Measurements from ENCODE around the gene RELN. TPM values are rescaled to one million over a fixed set of nuclear protein-coding genes. Genes with fewer than 3 reads are reported as not detected.

The RELN gene
- polyA plus RNA-seq, 2 donors = 0.10 to 0.65 TPM

DNA sequence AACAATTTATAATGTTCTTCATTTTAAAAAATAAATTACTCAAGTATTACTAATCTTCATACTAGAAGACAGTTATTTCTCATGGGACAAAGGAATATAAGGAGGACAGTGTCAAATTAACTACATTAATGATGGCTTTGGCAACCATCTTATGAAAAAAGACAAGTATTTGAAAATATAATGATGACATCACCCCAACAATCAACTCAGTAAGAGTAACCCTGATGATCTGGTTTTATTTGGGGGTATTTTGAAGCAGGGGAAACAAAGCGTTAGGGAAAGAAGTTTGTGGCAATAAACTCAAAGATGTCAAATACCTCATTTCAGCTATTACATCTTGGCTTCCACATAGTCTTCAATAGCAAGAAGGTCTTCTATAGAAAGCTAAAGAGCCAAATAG is 29.0 kb upstream of the RELN start:
- no peak overlapping the region for H3K27ac ChIP-seq (ENCODE audit: low read depth in 2 of 2, low read length in 1 of 2)
- H3K9me3 ChIP-seq (ENCODE audit: control insufficient read depth in 2 of 2, insufficient read depth in 1 of 2, low read depth in 1 of 2, low read length in 1 of 2) = peaks cover 2 to 3% of the 10 kb centered on the region in 2 donors
- H3K36me3 ChIP-seq (ENCODE audit: control insufficient read depth in 2 of 2, insufficient read depth in 2 of 2, low read length in 1 of 2) = no peaks in the 10 kb centered on the region
- no peaks in the 10 kb centered on the region for H3K4me1 ChIP-seq (ENCODE audit: control insufficient read depth in 2 of 2, insufficient read depth in 2 of 2, low read length in 1 of 2)
- H3K27me3 ChIP-seq (ENCODE audit: control insufficient read depth in 1 of 2, insufficient read depth in 2 of 2, low read length in 2 of 2) = no peaks in the 10 kb centered on the region
- H3K4me3 ChIP-seq (ENCODE audit: low read depth in 1 of 2, low read length in 2 of 2) = no peak overlapping the region
- WGBS, 2 donors = 91% methylated on average over 1 of the region's 1 CpG

- Histone ChIP-seq H3K4me1 (ENCODE audit: control insufficient read depth in 2 of 2, insufficient read depth in 2 of 2, low read length in 1 of 2) (no peaks in the 10 kb centered on the region), H3K27ac (ENCODE audit: low read depth in 2 of 2, low read length in 1 of 2) (no peak overlapping the region), H3K9me3 (ENCODE audit: control insufficient read depth in 2 of 2, insufficient read depth in 1 of 2, low read depth in 1 of 2, low read length in 1 of 2) (peaks cover 0 to under 1% of the 10 kb centered on the region in 2 donors), H3K4me3 (ENCODE audit: low read depth in 1 of 2, low read length in 2 of 2) (no peak overlapping the region), H3K27me3 (ENCODE audit: control insufficient read depth in 1 of 2, insufficient read depth in 2 of 2, low read length in 2 of 2) (no peaks in the 10 kb centered on the region), H3K36me3 (ENCODE audit: control insufficient read depth in 2 of 2, insufficient read depth in 2 of 2, low read length in 1 of 2) (no peaks in the 10 kb centered on the region)
- WGBS, 2 donors = 57 to 61% methylated on average over 2 of the region's 2 CpGs
Measured at GRCh38 chr7:104017001-104017400, 27.5 kb upstream of the RELN start.

DNA sequence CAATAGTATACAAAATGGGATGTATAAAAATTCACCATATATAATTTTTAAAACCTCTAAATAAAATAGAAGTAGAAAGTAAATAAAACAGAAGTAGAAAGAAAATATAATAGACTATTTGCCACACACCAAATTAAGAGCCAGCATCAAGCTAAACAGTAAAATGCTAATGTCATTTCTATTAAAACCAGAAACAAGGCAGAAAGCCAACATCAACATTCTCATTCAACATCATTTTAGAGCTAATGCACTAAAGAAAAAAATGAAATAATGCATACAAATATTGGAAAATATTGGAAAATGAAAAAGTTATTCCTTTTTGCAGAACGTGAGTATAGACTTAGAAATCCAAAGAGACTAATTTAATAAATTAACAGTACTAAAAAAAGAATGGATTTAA is 23.4 kb upstream of the RELN start:
- H3K4me3 ChIP-seq (ENCODE audit: low read depth in 1 of 2, low read length in 2 of 2) = no peak overlapping the region
- H3K27ac ChIP-seq (ENCODE audit: low read depth in 2 of 2, low read length in 1 of 2) = no peak overlapping the region
- H3K4me1 ChIP-seq (ENCODE audit: control insufficient read depth in 2 of 2, insufficient read depth in 2 of 2, low read length in 1 of 2) = no peaks in the 10 kb centered on the region
- WGBS, 2 donors = 0 to 40% methylated on average over 1 of the region's 1 CpG
- H3K27me3 ChIP-seq (ENCODE audit: control insufficient read depth in 1 of 2, insufficient read depth in 2 of 2, low read length in 2 of 2) = no peaks in the 10 kb centered on the region
- H3K9me3 ChIP-seq (ENCODE audit: control insufficient read depth in 2 of 2, insufficient read depth in 1 of 2, low read depth in 1 of 2, low read length in 1 of 2) = peaks cover 0 to 2% of the 10 kb centered on the region in 2 donors
- no peaks in the 10 kb centered on the region for H3K36me3 ChIP-seq (ENCODE audit: control insufficient read depth in 2 of 2, insufficient read depth in 2 of 2, low read length in 1 of 2)

DNA sequence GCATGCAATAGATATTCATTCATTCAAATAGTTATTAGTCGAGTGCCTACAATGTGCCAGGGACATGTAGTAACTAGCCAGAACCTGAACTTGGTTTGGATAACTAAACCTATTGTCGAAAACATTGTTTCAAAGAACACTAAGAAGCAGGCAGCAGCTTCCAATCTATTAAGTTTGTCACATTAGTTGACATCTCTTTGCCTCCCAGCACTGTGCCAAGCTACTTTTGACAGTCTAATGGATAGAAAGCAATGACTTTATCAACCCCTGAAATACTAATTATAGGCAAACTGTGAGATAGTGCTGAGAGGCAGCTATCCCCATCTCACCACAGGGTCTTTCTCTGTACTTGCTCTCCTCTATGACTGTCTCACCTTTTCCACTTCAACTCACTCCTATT is 22.4 kb upstream of the RELN start:
- Histone ChIP-seq H3K4me1 (ENCODE audit: control insufficient read depth in 2 of 2, insufficient read depth in 2 of 2, low read length in 1 of 2) (no peaks in the 10 kb centered on the region), H3K27me3 (ENCODE audit: control insufficient read depth in 1 of 2, insufficient read depth in 2 of 2, low read length in 2 of 2) (no peaks in the 10 kb centered on the region), H3K27ac (ENCODE audit: low read depth in 2 of 2, low read length in 1 of 2) (no peak overlapping the region), H3K36me3 (ENCODE audit: control insufficient read depth in 2 of 2, insufficient read depth in 2 of 2, low read length in 1 of 2) (no peaks in the 10 kb centered on the region), H3K9me3 (ENCODE audit: control insufficient read depth in 2 of 2, insufficient read depth in 1 of 2, low read depth in 1 of 2, low read length in 1 of 2) (peaks cover 0 to 2% of the 10 kb centered on the region in 2 donors), H3K4me3 (ENCODE audit: low read depth in 1 of 2, low read length in 2 of 2) (no peak overlapping the region)
- WGBS, 2 donors = 69% methylated on average over 2 of the region's 2 CpGs

DNA sequence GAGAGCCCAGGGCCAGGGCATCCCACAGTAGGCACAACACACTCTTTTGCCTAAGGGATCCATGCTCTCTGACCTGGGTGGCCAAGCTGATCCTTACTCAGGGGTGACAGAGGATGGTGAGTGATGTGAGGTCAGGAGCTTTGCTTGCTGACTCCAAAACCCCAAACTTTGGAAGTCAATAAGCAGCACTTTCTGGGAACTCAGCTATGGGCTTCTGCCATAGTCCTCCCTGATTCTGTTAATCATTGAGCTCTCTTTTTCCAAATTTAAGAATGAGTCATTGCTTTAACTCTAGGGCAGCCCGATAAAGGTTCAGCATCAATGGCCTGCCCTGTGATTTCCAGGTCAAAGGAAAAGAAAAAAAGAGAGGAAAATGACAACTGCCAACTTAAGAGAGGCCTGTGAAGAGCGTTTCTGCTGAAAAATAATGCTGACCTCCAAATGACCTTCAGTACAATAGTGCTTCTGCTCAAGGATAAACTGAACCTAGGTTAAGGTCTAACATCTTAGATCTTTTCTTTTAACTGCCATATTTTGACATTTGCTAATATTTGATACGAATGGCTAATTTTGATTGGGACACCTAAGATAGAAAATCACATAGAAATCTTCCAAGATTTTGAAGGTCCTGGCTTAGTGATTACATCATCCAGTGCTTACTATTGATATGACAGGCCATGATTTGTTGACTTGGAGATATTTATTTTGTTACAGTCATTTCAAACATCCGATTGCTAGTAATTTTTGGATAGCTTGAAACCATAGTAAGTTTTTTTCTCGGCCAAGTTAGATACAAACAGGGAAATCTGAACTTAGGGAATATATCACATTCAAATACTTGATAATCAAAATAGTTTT is 20.8 kb upstream of the RELN start:
- Histone ChIP-seq H3K36me3 (ENCODE audit: control insufficient read depth in 2 of 2, insufficient read depth in 2 of 2, low read length in 1 of 2) (no peaks in the 10 kb centered on the region), H3K4me1 (ENCODE audit: control insufficient read depth in 2 of 2, insufficient read depth in 2 of 2, low read length in 1 of 2) (no peaks in the 10 kb centered on the region), H3K27me3 (ENCODE audit: control insufficient read depth in 1 of 2, insufficient read depth in 2 of 2, low read length in 2 of 2) (no peaks in the 10 kb centered on the region), H3K27ac (ENCODE audit: low read depth in 2 of 2, low read length in 1 of 2) (no peak overlapping the region), H3K4me3 (ENCODE audit: low read depth in 1 of 2, low read length in 2 of 2) (no peak overlapping the region), H3K9me3 (ENCODE audit: control insufficient read depth in 2 of 2, insufficient read depth in 1 of 2, low read depth in 1 of 2, low read length in 1 of 2) (peaks cover 0 to 2% of the 10 kb centered on the region in 2 donors)
- WGBS, 2 donors = 47 to 60% methylated on average over 5 of the region's 5 CpGs

DNA sequence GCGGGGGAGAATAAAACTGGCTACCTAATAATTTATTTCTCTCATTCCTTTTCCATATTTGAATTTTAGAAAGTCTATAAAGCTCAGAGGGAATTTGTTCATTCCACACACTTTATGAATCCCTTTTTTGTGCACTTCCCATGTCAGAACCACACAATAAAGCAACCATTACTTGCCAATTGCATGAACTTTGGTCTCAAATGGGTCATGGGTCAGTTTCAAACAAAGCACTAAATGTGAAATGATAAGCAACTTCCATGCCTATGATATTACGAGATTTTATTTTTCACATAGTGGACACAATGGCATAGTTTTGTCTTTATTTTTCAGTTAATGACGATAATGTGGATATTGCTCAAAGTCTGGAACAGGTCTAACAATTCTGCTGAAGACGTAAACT is 18.6 kb upstream of the RELN start:
- WGBS, 2 donors = 86% methylated on average over 4 of the region's 4 CpGs
- Histone ChIP-seq H3K4me3 (ENCODE audit: low read depth in 1 of 2, low read length in 2 of 2) (no peak overlapping the region), H3K4me1 (ENCODE audit: control insufficient read depth in 2 of 2, insufficient read depth in 2 of 2, low read length in 1 of 2) (no peaks in the 10 kb centered on the region), H3K27me3 (ENCODE audit: control insufficient read depth in 1 of 2, insufficient read depth in 2 of 2, low read length in 2 of 2) (no peaks in the 10 kb centered on the region), H3K36me3 (ENCODE audit: control insufficient read depth in 2 of 2, insufficient read depth in 2 of 2, low read length in 1 of 2) (no peaks in the 10 kb centered on the region), H3K9me3 (ENCODE audit: control insufficient read depth in 2 of 2, insufficient read depth in 1 of 2, low read depth in 1 of 2, low read length in 1 of 2) (peaks cover 0 to 2% of the 10 kb centered on the region in 2 donors), H3K27ac (ENCODE audit: low read depth in 2 of 2, low read length in 1 of 2) (no peak overlapping the region)

DNA sequence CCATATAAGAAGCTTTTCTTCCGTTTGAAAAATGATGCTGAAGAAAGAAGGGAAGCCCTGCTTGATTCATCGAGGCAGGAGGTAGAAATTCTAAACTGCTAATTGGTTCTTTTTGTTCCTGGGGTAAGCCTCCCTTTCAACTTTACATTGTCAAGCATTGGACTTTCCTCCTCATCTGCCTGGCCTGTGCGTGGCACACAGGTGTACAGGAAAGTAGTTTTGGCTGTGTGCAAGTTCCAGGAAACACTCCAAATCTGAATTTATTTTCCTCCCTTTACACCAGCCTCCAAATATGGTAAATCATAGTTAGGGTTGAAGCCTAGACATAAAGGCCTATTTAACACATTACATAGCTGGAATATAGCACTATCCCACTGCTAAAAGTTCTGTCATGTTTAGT is 18.2 kb upstream of the RELN start:
- Histone ChIP-seq H3K9me3 (ENCODE audit: control insufficient read depth in 2 of 2, insufficient read depth in 1 of 2, low read depth in 1 of 2, low read length in 1 of 2) (peaks cover 0 to 2% of the 10 kb centered on the region in 2 donors), H3K4me3 (ENCODE audit: low read depth in 1 of 2, low read length in 2 of 2) (no peak overlapping the region), H3K27ac (ENCODE audit: low read depth in 2 of 2, low read length in 1 of 2) (no peak overlapping the region), H3K36me3 (ENCODE audit: control insufficient read depth in 2 of 2, insufficient read depth in 2 of 2, low read length in 1 of 2) (no peaks in the 10 kb centered on the region), H3K4me1 (ENCODE audit: control insufficient read depth in 2 of 2, insufficient read depth in 2 of 2, low read length in 1 of 2) (no peaks in the 10 kb centered on the region), H3K27me3 (ENCODE audit: control insufficient read depth in 1 of 2, insufficient read depth in 2 of 2, low read length in 2 of 2) (no peaks in the 10 kb centered on the region)
- WGBS, 2 donors = 48 to 53% methylated on average over 3 of the region's 3 CpGs

DNA sequence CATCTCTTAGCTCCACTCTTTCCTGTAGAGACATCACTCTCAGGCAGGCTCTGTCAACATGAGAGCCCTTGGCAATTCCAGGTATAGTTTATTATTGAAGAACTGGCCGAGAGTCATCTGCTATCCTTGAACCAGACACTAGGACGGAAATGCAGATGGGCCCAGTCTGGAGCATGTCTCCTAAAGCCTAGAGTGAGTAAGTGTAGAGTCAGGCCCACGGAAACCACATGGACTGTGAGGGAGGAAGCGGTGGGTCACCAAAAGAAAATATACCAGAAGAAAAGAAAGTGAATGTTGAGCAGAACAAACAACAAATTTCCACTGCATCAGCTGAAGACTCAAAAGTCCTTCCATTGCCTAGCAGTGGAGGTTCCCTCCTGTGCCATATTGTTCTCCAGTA is 15.7 kb upstream of the RELN start:
- Histone ChIP-seq H3K9me3 (ENCODE audit: control insufficient read depth in 2 of 2, insufficient read depth in 1 of 2, low read depth in 1 of 2, low read length in 1 of 2) (peaks cover 0 to 2% of the 10 kb centered on the region in 2 donors), H3K27me3 (ENCODE audit: control insufficient read depth in 1 of 2, insufficient read depth in 2 of 2, low read length in 2 of 2) (no peaks in the 10 kb centered on the region), H3K4me3 (ENCODE audit: low read depth in 1 of 2, low read length in 2 of 2) (no peak overlapping the region), H3K4me1 (ENCODE audit: control insufficient read depth in 2 of 2, insufficient read depth in 2 of 2, low read length in 1 of 2) (no peaks in the 10 kb centered on the region), H3K36me3 (ENCODE audit: control insufficient read depth in 2 of 2, insufficient read depth in 2 of 2, low read length in 1 of 2) (no peaks in the 10 kb centered on the region), H3K27ac (ENCODE audit: low read depth in 2 of 2, low read length in 1 of 2) (no peak overlapping the region)
- 81 to 86% methylated on average over 4 of the region's 4 CpGs for WGBS, 2 donors

DNA sequence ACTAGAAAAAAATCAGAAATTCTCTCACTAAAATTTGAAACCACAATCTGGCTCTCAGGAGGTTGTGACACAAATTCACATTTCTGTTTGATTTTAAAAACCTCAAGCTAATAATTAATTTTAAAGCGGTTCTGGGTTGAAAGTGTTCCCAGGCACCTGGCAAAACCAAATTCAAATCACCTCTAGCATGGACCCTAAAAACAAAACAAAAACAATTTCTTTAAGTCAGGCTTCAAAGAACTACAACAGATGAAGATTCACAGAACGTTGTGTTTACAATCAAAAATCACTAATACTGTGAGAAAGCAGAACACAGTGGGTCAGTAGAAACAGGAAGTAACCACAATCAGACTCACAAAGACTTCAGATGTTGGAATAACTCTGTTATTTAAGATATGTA is 7.2 kb upstream of the RELN start:
- H3K27me3 ChIP-seq (ENCODE audit: control insufficient read depth in 1 of 2, insufficient read depth in 2 of 2, low read length in 2 of 2) = no peaks in the 10 kb centered on the region
- no peaks in the 10 kb centered on the region for H3K36me3 ChIP-seq (ENCODE audit: control insufficient read depth in 2 of 2, insufficient read depth in 2 of 2, low read length in 1 of 2)
- no peak overlapping the region for H3K4me3 ChIP-seq (ENCODE audit: low read depth in 1 of 2, low read length in 2 of 2)
- 52 to 60% methylated on average over 2 of the region's 2 CpGs for WGBS, 2 donors
- no peak overlapping the region for H3K27ac ChIP-seq (ENCODE audit: low read depth in 2 of 2, low read length in 1 of 2)
- no peaks in the 10 kb centered on the region for H3K9me3 ChIP-seq (ENCODE audit: control insufficient read depth in 2 of 2, insufficient read depth in 1 of 2, low read depth in 1 of 2, low read length in 1 of 2)
- no peaks in the 10 kb centered on the region for H3K4me1 ChIP-seq (ENCODE audit: control insufficient read depth in 2 of 2, insufficient read depth in 2 of 2, low read length in 1 of 2)

GRCh38 chr7:103996017-103996551 is 6.6 kb upstream of the RELN start:
- WGBS, 2 donors = 69% methylated on average over 4 of the region's 4 CpGs
- no peaks in the 10 kb centered on the region for H3K36me3 ChIP-seq (ENCODE audit: control insufficient read depth in 2 of 2, insufficient read depth in 2 of 2, low read length in 1 of 2)
- no peaks in the 10 kb centered on the region for H3K4me1 ChIP-seq (ENCODE audit: control insufficient read depth in 2 of 2, insufficient read depth in 2 of 2, low read length in 1 of 2)
- no peaks in the 10 kb centered on the region for H3K9me3 ChIP-seq (ENCODE audit: control insufficient read depth in 2 of 2, insufficient read depth in 1 of 2, low read depth in 1 of 2, low read length in 1 of 2)
- H3K27ac ChIP-seq (ENCODE audit: low read depth in 2 of 2, low read length in 1 of 2) = no peak overlapping the region
- peaks cover 1 to 4% of the 10 kb centered on the region in 2 donors for H3K27me3 ChIP-seq (ENCODE audit: control insufficient read depth in 1 of 2, insufficient read depth in 2 of 2, low read length in 2 of 2)
- H3K4me3 ChIP-seq (ENCODE audit: low read depth in 1 of 2, low read length in 2 of 2) = no peak overlapping the region
